ENCODE measurements around the gene STXBP6.
"Not testable (repeated sequence)": the region's sequence is repeated elsewhere in the genome, so short reads cannot be mapped to it uniquely, and the experiment has no call there.

The STXBP6 gene

GRCh38 chr14:24850072-24850471 lies 199.9 kb downstream of the STXBP6 start:
- no peak for DNase-seq

- DNase-seq: no peak
Observed at GRCh38 chr14:24849471-24849870, 200.5 kb downstream of the STXBP6 start.

GRCh38 chr14:24848102-24848790 lies 201.7 kb downstream of the STXBP6 start:
- no peak for DNase-seq

GRCh38 chr14:24847568-24848095 lies 202.3 kb downstream of the STXBP6 start:
- no peak for DNase-seq

GRCh38 chr14:24846261-24846660 lies 203.7 kb downstream of the STXBP6 start:
- DNase-seq: no peak

- no peak for DNase-seq
Observed at GRCh38 chr14:24845851-24846250, 204.1 kb downstream of the STXBP6 start.

GRCh38 chr14:24844011-24844410 lies 205.9 kb downstream of the STXBP6 start:
- no peak for DNase-seq

GRCh38 chr14:24843494-24843893 lies 206.5 kb downstream of the STXBP6 start:
- DNase-seq: no peak

GRCh38 chr14:24840204-24840893 lies 209.6 kb downstream of the STXBP6 start:
- DNase-seq: no peak

- DNase-seq: no peak
Observed at GRCh38 chr14:24839617-24840203, 210.2 kb downstream of the STXBP6 start.

GRCh38 chr14:24838945-24839616 lies 210.9 kb downstream of the STXBP6 start:
- DNase-seq: no peak

- DNase-seq: no peak
Observed at GRCh38 chr14:24837280-24838046, 212.5 kb downstream of the STXBP6 start.

GRCh38 chr14:24836324-24836723 lies 213.6 kb downstream of the STXBP6 start:
- DNase-seq: not testable (repeated sequence)

GRCh38 chr14:24834956-24835355 lies 215.0 kb downstream of the STXBP6 start:
- DNase-seq: no peak

GRCh38 chr14:24833385-24833784 lies 216.6 kb downstream of the STXBP6 start:
- DNase-seq: no peak

- no peak for DNase-seq
Observed at GRCh38 chr14:24831677-24832076, 218.3 kb downstream of the STXBP6 start.

- DNase-seq: no peak
Observed at GRCh38 chr14:24829862-24830261, 220.1 kb downstream of the STXBP6 start.

GRCh38 chr14:24828486-24828885 lies 221.5 kb downstream of the STXBP6 start:
- DNase-seq: no peak

GRCh38 chr14:24826390-24826789 lies 223.6 kb downstream of the STXBP6 start:
- no peak for DNase-seq

- DNase-seq: no peak
Observed at GRCh38 chr14:24820616-24821015, 229.3 kb downstream of the STXBP6 start.

- DNase-seq: no peak
Observed at GRCh38 chr14:24818823-24819341, 231.1 kb downstream of the STXBP6 start.
